ENCODE results near the gene PLXNA2. TPM values are rescaled to one million over a fixed set of nuclear protein-coding genes. Genes with fewer than 3 reads are reported as not detected.

Gene PLXNA2
- total and polyA plus RNA-seq, 7 donors: 2.4 to 16.1 (median 6.4) TPM

DNA sequence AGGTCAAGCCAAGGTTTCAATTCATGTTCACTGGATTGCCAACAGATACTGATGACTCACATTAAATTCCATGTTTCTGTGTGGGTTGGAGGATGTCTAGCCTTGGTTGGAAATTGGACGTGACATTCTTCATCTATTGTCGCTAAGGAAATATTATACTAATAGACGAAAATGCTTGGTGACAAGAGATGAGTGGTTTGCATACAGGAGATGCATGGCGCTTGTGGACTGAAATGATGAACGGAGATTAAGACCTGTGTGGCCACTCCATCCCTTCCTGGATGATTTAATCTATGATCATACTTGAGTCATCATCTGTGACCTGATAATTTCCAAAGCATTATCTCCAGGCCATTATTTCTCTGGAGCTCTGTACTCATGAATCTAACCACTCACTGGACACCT, 236.2 kb downstream of the PLXNA2 start:
- Histone ChIP-seq H3K4me1 (no peaks in the 10 kb centered on the region), H3K36me3 (no peaks in the 10 kb centered on the region), H3K27me3 (no peaks in the 10 kb centered on the region), H3K9me3 (no peaks in the 10 kb centered on the region), H3K27ac (peak overlapping the region in 1 of 4 donors; percentile 27), H3K4me3 (no peak overlapping the region)
- intact Hi-C loops (cut with DNase I): no loop called here
- TF ChIP-seq, protein P1, sequence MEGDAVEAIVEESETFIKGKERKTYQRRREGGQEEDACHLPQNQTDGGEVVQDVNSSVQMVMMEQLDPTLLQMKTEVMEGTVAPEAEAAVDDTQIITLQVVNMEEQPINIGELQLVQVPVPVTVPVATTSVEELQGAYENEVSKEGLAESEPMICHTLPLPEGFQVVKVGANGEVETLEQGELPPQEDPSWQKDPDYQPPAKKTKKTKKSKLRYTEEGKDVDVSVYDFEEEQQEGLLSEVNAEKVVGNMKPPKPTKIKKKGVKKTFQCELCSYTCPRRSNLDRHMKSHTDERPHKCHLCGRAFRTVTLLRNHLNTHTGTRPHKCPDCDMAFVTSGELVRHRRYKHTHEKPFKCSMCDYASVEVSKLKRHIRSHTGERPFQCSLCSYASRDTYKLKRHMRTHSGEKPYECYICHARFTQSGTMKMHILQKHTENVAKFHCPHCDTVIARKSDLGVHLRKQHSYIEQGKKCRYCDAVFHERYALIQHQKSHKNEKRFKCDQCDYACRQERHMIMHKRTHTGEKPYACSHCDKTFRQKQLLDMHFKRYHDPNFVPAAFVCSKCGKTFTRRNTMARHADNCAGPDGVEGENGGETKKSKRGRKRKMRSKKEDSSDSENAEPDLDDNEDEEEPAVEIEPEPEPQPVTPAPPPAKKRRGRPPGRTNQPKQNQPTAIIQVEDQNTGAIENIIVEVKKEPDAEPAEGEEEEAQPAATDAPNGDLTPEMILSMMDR (IDR thresholded peaks at IDR 0.05): no peak
- TF ChIP-seq POLR2AphosphoS5 (IDR thresholded peaks at IDR 0.05) (no peak), EP300 (IDR thresholded peaks at IDR 0.05) (no peak), POLR2A (IDR thresholded peaks at IDR 0.05) (no peak)
- 90 to 92% methylated on average over 5 of the region's 5 CpGs for WGBS, 2 donors
- DNase-seq: no peak

DNA sequence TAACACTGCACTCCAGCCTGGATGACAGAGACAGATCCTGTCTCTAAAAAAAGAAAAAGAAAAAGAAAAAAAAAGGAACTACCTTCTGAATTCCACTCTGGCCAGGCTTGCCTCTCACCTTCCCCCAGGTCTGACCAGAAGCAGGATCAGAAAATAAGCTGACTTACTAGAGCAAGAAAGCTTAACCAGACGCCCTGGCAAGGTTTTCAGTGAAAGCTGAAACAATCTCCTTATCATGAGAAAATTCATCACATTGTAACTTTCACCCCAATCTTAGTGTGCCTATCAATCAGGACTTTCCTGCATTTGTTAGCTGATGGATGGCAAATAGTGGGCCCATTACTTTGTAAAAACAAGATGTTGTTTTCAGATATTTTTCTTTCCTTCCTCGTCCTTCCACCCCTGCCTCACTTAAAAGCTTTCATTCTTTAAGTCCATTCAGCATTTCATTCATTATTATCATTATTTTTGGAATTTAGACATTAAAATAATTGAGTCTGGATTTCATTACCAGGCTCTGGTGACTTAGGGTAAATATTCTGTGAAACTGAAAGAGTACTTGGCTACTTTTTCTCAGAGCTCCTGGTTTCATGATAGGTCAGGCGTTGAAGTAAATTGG, 236.8 kb downstream of the PLXNA2 start:
- H3K4me1 ChIP-seq: no peaks in the 10 kb centered on the region
- H3K9me3 ChIP-seq: no peaks in the 10 kb centered on the region
- H3K27me3 ChIP-seq: no peaks in the 10 kb centered on the region
- H3K4me3 ChIP-seq: no peak overlapping the region
- TF ChIP-seq POLR2AphosphoS5 (IDR thresholded peaks at IDR 0.05) (no peak), EP300 (IDR thresholded peaks at IDR 0.05) (no peak), POLR2A (IDR thresholded peaks at IDR 0.05) (no peak)
- TF ChIP-seq, protein P1 (IDR thresholded peaks at IDR 0.05): no peak
- 83 to 85% methylated on average over 3 of the region's 3 CpGs for WGBS, 2 donors
- intact Hi-C loops (cut with DNase I): no loop called here
- no peak overlapping the region for H3K27ac ChIP-seq
- no peaks in the 10 kb centered on the region for H3K36me3 ChIP-seq
- DNase-seq: no peak

DNA sequence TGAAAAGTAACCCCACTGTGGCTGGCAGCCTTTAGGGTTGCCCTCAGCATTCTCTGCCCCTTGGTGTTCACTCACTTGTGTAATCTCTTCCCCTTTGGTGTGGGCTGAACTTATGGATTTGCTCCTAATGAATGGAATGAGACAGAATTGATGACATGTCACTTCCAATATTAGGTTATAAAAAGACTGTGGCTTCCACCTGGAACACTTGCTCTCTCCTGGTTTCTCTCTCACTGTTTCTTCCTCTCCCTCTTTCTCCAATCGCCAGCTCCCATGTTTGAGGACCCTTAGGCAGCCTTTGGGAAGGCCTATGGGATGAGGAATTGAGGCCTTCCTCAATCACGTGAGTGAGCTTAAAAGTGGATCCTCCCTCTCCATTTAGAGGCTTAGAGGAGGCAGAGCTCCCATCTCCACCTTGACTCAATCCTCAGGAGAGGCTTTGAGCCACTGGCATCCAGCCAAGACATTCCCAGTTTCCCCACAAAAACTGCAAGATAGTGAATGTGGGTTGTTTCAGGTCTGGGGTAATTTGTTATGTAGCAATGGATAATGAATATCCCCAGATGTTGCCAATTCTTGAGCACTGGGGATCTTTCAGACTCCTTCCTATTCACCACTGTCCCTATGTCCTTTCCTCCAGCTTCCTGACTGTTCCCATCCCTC, 237.8 kb downstream of the PLXNA2 start:
- H3K4me3 ChIP-seq: no peak overlapping the region
- H3K27me3 ChIP-seq: no peaks in the 10 kb centered on the region
- no peaks in the 10 kb centered on the region for H3K36me3 ChIP-seq
- intact Hi-C loops (cut with DNase I): no loop called here
- H3K9me3 ChIP-seq: no peaks in the 10 kb centered on the region
- DNase-seq: no peak
- no peaks in the 10 kb centered on the region for H3K4me1 ChIP-seq
- TF ChIP-seq POLR2A (IDR thresholded peaks at IDR 0.05) (no peak), EP300 (IDR thresholded peaks at IDR 0.05) (no peak), POLR2AphosphoS5 (IDR thresholded peaks at IDR 0.05) (no peak)
- TF ChIP-seq, protein P1 (IDR thresholded peaks at IDR 0.05): no peak
- H3K27ac ChIP-seq: no peak overlapping the region
- WGBS, 2 donors: 89% methylated on average over 2 of the region's 2 CpGs

DNA sequence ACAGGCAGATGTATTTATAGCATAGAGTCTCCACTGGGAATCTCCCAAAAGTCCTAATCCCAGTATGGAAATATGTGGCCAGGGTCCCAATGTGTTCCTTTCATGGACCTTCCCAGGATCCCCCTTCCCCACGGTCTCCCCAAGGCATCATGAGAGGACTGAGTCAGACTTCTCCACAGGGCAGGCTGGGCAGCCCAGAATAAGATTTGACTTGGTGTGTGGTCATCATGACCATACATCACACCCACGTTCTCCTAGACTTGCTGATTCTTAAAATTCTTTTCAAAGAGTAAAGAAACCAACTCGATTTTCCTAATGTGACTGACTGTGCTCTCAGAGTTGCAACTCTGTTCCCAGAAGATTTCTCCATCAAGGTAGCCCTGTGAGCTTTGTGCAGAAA, 239.3 kb downstream of the PLXNA2 start:
- no peak for TF ChIP-seq POLR2AphosphoS5 (IDR thresholded peaks at IDR 0.05)
- no peak for TF ChIP-seq POLR2A (IDR thresholded peaks at IDR 0.05)
- TF ChIP-seq EP300 (IDR thresholded peaks at IDR 0.05): no peak
- TF ChIP-seq, protein P1 (IDR thresholded peaks at IDR 0.05): no peak
- H3K27ac ChIP-seq: no peak overlapping the region

More for the DNA sequence above, 239.3 kb downstream of the PLXNA2 start:
- 64 to 69% methylated on average over 3 of the region's 3 CpGs for WGBS, 2 donors
- Histone ChIP-seq H3K4me1 (no peaks in the 10 kb centered on the region), H3K27me3 (no peaks in the 10 kb centered on the region), H3K9me3 (no peaks in the 10 kb centered on the region), H3K36me3 (no peaks in the 10 kb centered on the region), H3K4me3 (no peak overlapping the region)
- DNase-seq: no peak
- intact Hi-C loops (cut with DNase I): no loop called here
